ENCODE measurements around the gene EFCC1. TPM values are rescaled to one million over a fixed set of nuclear protein-coding genes. Genes with fewer than 3 reads are reported as not detected.

Gene EFCC1
- total RNA-seq, 3 donors from 2014 or later = 1.6 to 3.9 (median 1.8) TPM

DNA sequence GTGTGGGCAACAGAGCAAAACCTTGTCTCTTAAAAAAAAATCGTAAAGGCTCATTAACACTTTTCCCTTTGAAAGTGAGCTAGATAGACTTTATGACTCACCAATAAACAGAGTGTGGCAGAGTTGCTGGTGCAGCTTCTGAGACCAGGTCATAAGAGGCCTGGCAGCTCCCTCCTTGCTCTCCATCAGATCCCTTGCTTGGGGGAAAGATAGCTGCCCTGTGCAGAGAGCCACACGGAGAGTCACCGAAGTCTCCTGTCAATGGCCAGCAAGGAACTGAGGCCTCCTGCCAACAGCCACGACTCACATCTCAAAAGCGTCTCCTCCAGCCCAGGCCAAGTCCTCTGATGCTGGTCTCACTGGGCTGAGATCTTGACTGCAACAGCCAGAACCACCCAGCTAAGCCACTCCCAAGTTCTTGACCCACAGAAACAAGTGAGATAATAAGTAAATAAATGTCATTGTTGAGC lies 50.8 kb downstream of the EFCC1 start:
- H3K9me3 ChIP-seq = no peaks in the 10 kb centered on the region
- H3K4me3 ChIP-seq = no peak overlapping the region
- peak overlapping the region in 1 of 2 donors; percentile 44 for H3K27ac ChIP-seq
- H3K4me1 ChIP-seq = peaks cover 4 to 8% of the 10 kb centered on the region in 2 donors
- H3K27me3 ChIP-seq = no peaks in the 10 kb centered on the region
- DNase-seq (ENCODE audit: low spot score in 2 of 2) = no peak
- intact Hi-C loops (cut with DNase I; ENCODE audit: low total_unique reads) = no loop called here
- TF ChIP-seq, protein P1, sequence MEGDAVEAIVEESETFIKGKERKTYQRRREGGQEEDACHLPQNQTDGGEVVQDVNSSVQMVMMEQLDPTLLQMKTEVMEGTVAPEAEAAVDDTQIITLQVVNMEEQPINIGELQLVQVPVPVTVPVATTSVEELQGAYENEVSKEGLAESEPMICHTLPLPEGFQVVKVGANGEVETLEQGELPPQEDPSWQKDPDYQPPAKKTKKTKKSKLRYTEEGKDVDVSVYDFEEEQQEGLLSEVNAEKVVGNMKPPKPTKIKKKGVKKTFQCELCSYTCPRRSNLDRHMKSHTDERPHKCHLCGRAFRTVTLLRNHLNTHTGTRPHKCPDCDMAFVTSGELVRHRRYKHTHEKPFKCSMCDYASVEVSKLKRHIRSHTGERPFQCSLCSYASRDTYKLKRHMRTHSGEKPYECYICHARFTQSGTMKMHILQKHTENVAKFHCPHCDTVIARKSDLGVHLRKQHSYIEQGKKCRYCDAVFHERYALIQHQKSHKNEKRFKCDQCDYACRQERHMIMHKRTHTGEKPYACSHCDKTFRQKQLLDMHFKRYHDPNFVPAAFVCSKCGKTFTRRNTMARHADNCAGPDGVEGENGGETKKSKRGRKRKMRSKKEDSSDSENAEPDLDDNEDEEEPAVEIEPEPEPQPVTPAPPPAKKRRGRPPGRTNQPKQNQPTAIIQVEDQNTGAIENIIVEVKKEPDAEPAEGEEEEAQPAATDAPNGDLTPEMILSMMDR (IDR thresholded peaks at IDR 0.05) = no peak
- TF ChIP-seq POLR2AphosphoS5 (IDR thresholded peaks at IDR 0.05) (no peak), POLR2A (IDR thresholded peaks at IDR 0.05) (no peak)
- no peaks in the 10 kb centered on the region for H3K36me3 ChIP-seq

GRCh38 chr3:129052675-129053074 lies 51.6 kb downstream of the EFCC1 start:
- intact Hi-C loops (cut with DNase I; ENCODE audit: low total_unique reads) = no loop called here
- Histone ChIP-seq H3K9me3 (no peaks in the 10 kb centered on the region), H3K4me3 (no peak overlapping the region), H3K36me3 (no peaks in the 10 kb centered on the region), H3K27me3 (no peaks in the 10 kb centered on the region), H3K27ac (peak overlapping the region; percentile 56 to 70), H3K4me1 (peaks cover 4 to 8% of the 10 kb centered on the region in 2 donors)
- DNase-seq (ENCODE audit: low spot score in 2 of 2) = no peak
- no peak for TF ChIP-seq POLR2A (IDR thresholded peaks at IDR 0.05)

GRCh38 chr3:129054605-129055104 lies 53.6 kb downstream of the EFCC1 start:
- TF ChIP-seq, protein P1 (IDR thresholded peaks at IDR 0.05) = no peak
- TF ChIP-seq POLR2A (IDR thresholded peaks at IDR 0.05) (no peak), POLR2AphosphoS5 (IDR thresholded peaks at IDR 0.05) (no peak)
- Histone ChIP-seq H3K27ac (no peak overlapping the region), H3K27me3 (no peaks in the 10 kb centered on the region), H3K9me3 (no peaks in the 10 kb centered on the region), H3K4me1 (peaks cover 4 to 8% of the 10 kb centered on the region in 2 donors), H3K36me3 (no peaks in the 10 kb centered on the region), H3K4me3 (no peak overlapping the region)
- DNase-seq (ENCODE audit: low spot score in 2 of 2) = no peak
- intact Hi-C loops (cut with DNase I; ENCODE audit: low total_unique reads) = no loop called here

DNA sequence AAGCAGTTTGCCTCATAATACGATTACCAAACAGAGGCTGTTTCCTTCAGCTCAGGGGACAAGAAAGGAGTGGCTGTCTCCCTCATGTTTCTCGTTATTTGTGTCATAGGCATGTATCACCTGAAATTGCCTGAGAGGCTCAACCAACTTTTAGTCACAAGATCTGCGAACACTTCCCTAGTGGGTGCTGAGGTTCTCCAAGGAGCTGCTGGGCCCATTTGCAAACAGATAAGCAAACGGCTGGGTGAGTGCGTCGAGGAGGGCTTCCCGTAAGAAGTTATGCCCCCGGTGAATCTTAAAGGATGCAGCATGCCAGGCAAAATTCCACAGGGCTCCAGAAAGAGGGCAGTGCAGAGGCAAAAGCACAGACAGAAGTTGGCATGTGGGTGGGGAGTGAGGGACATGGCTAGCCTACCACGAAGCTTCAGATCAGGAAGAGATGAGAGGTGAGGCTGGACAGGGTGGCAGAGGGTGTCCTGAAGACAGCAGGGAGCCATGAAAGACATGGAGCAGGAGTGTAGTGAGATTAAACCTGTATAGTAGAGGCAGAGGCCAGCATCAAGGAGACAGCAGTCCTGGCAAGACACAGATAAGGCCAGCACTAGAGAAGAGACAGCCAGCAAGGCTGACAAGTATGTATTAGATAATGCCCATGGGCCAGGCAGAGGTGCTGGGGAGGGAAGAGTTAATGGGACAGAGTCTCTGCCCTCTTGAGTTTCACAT lies 55.5 kb downstream of the EFCC1 start:
- DNase-seq (ENCODE audit: low spot score in 2 of 2) = no peak
- Histone ChIP-seq H3K4me3 (no peak overlapping the region), H3K36me3 (no peaks in the 10 kb centered on the region), H3K27me3 (no peaks in the 10 kb centered on the region), H3K27ac (no peak overlapping the region), H3K4me1 (peaks cover 4 to 8% of the 10 kb centered on the region in 2 donors), H3K9me3 (no peaks in the 10 kb centered on the region)
- TF ChIP-seq POLR2AphosphoS5 (IDR thresholded peaks at IDR 0.05) (no peak), POLR2A (IDR thresholded peaks at IDR 0.05) (no peak)
- TF ChIP-seq, protein P1 (IDR thresholded peaks at IDR 0.05) = no peak
- intact Hi-C loops (cut with DNase I; ENCODE audit: low total_unique reads) = no loop called here

- no peaks in the 10 kb centered on the region for H3K9me3 ChIP-seq
- intact Hi-C loops (cut with DNase I; ENCODE audit: low total_unique reads) = no loop called here
Measured at GRCh38 chr3:129057249-129057648, 56.1 kb downstream of the EFCC1 start.

More at GRCh38 chr3:129057249-129057648, 56.1 kb downstream of the EFCC1 start:
- no peak for DNase-seq (ENCODE audit: low spot score in 2 of 2)
- TF ChIP-seq, protein P1 (IDR thresholded peaks at IDR 0.05) = no peak
- TF ChIP-seq POLR2AphosphoS5 (IDR thresholded peaks at IDR 0.05) (no peak), POLR2A (IDR thresholded peaks at IDR 0.05) (no peak)
- H3K4me3 ChIP-seq = no peak overlapping the region
- H3K27ac ChIP-seq = no peak overlapping the region
- H3K4me1 ChIP-seq = peaks cover 4 to 7% of the 10 kb centered on the region in 2 donors
- H3K27me3 ChIP-seq = no peaks in the 10 kb centered on the region
- H3K36me3 ChIP-seq = no peaks in the 10 kb centered on the region
